AG09319 (cell line): Measurements from ENCODE around the gene IP6K2.
"Not testable (repeated sequence)": the region's sequence is repeated elsewhere in the genome, so short reads cannot be mapped to it uniquely, and the experiment has no call there.

Source experiments
- DNase-seq: peaks from one replicate; pipeline ENCODE4 v3.0.0-alpha.2; 2010; ENCODE audit warnings: low read depth; ENCODE audit errors: extremely low read depth
- TF ChIP-seq, protein P1 (sequence below): IDR thresholded peaks from 2 replicates; pipeline ENCODE4 v1.5.1; 2011; ENCODE audit warnings: low read depth, mild to moderate bottlenecking, inconsistent platforms, low read length, moderate library complexity

IP6K2 gene

GRCh38 chr3:48748754-48749153 is 31.7 kb upstream of the IP6K2 start:
- TF ChIP-seq, protein P1, sequence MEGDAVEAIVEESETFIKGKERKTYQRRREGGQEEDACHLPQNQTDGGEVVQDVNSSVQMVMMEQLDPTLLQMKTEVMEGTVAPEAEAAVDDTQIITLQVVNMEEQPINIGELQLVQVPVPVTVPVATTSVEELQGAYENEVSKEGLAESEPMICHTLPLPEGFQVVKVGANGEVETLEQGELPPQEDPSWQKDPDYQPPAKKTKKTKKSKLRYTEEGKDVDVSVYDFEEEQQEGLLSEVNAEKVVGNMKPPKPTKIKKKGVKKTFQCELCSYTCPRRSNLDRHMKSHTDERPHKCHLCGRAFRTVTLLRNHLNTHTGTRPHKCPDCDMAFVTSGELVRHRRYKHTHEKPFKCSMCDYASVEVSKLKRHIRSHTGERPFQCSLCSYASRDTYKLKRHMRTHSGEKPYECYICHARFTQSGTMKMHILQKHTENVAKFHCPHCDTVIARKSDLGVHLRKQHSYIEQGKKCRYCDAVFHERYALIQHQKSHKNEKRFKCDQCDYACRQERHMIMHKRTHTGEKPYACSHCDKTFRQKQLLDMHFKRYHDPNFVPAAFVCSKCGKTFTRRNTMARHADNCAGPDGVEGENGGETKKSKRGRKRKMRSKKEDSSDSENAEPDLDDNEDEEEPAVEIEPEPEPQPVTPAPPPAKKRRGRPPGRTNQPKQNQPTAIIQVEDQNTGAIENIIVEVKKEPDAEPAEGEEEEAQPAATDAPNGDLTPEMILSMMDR: no peak
- DNase-seq: no peak

GRCh38 chr3:48747706-48748105 is 30.7 kb upstream of the IP6K2 start:
- no peak for DNase-seq
- TF ChIP-seq, protein P1: no peak

DNA sequence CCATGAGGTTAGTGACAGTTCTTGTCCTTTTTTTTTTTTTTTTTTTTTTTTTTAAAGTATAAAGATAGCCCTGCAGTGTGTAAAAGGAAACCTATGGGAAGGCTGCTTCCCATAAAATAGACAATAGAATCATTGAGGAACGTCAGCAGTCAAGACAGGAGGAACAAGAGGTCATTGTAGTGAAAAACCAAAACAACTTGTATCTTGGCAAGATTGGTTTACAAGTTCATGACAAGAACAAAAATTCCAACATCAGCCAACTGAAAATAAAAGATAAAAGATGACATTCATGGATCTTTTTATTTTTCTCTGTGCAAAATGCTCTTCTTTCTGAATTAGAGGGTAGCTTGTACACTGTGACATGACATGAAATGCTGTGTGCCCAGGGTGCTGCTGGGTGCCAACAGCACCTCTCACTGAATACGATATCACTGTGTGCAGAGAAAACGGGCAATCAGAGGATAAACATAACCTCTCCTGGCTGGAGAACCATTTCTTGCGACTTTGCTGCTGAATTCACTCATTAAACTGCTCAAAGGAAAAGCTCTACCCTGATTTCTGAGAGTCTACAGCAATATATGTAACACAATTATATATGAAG is 30.1 kb upstream of the IP6K2 start:
- DNase-seq: no peak
- TF ChIP-seq, protein P1: no peak

- TF ChIP-seq, protein P1: no peak
- DNase-seq: no peak
These were observed 26.8 kb upstream of the IP6K2 start for GRCh38 chr3:48743773-48744172.

DNA sequence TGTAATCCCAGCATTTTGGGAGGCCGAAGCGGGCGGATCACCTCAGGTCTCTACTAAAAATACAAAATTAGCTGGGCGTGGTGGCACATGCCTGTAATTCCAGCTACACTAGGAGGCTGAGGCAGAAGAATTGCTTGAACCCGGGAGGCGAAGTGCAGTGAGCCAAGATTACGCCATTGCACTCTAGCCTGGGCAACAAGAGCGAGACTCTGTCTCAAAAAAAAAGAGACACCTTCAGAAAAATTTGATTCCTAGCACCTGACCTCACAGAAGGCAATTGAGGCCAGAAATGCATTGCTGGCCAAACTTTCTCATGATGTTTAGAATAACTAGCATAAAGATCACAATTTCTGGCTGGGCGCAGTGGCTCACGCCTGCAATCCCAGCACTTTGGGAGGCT is 24.2 kb upstream of the IP6K2 start:
- DNase-seq: not testable (repeated sequence)

DNA sequence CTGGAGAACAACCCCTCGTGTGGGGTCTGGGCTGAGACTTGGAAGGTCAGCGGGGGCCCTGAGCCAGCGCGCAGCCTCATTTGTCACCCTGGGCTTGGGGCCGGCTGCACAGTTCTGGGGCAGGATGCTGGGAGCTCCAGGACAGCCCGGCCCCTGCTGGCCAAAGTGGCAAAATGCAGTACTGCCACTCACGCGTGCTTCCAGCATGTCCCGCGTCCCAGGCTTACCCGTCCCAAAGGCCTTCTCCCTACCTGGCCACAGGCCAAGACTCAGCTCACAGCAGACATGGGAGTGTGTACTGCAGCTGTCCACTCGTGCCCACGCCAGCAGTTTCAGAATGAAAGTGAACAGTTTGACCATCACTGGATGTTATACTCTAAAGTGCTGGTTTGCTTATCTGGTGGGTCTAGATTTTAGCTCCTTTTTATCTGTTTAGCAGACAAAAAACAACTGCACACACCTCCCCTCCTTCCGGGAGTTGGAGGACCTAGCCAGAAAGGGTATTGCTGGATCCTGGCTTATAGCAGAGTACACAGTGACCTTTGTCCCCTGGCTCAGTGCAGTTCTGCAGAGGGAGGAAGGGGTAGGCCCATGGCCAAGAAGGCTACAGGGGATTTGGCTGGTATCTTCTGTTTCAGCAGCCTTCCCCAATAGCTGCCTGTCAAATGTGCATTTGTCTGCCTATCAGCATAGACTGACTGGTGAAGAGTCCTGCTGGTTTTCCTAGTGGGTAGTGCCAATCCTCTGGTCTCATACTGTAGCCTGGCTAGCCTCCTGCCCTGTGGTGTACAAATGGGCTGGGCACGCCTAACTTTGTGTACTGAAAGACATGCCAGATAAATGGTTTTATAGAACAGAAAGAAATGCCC is 23.2 kb upstream of the IP6K2 start:
- TF ChIP-seq, protein P1: peak; percentile 90
- DNase-seq: peak; percentile 31

- no peak for DNase-seq
- TF ChIP-seq, protein P1: no peak
These were observed 22.6 kb upstream of the IP6K2 start for GRCh38 chr3:48739617-48739954.
